SK-N-MC (cell line): ENCODE data around the gene TMEM38A.

Source experiments
- EZH2 ChIP-seq: fragments of 200-600 bp; sonication (generic); IDR thresholded peaks from one replicate; pipeline ENCODE4 v1.6.1; 2017; ENCODE audit warnings: antibody characterized with exemption
- FOXP2 ChIP-seq: optimal IDR thresholded peaks from 2 replicates; pipeline ENCODE3; 2011; ENCODE audit warnings: mild to moderate bottlenecking, moderate library complexity; ENCODE audit not compliant: insufficient read depth; ENCODE audit errors: extremely low read length, control extremely low read depth
- POLR2AphosphoS5 ChIP-seq: IDR thresholded peaks from 2 replicates; pipeline ENCODE4 v1.6.1; 2012; ENCODE audit warnings: mild to moderate bottlenecking, low read depth, low read length, borderline replicate concordance

GRCh38 chr19:16688084-16688483 is 27.1 kb downstream of the TMEM38A start:
- TF ChIP-seq EZH2 (no peak), FOXP2 (no peak), POLR2AphosphoS5 (no peak)
